Adipose tissue (tissue), 3 donors: Measurements from ENCODE around the gene STX8. TPM values are rescaled to one million over a fixed set of nuclear protein-coding genes. Genes with fewer than 3 reads are reported as not detected.

ENCODE experiments used
- H3K27ac ChIP-seq: one replicate; pipeline ENCODE4 v1.5.1; 2013; ENCODE audit warnings: low read depth, low read length
- WGBS, 3 donors: extraction: QIAGEN DNeasy Blood & Tissue Kit; methylation state at CpG; one replicate each; pipeline ENCODE4 v1.1.7; 2013; 5-methylcytosine and 5-hydroxymethylcytosine counted together
- polyA plus RNA-seq, 3 donors: library from polyadenylated mRNA; stranded (reverse); fragments of 200-250 nt; gene quantifications; one replicate each; pipeline ENCODE4 v1.2.3, GENCODE V29; 2013
- donor health status: healthy with polysubstance abuse.
- donor health status: Bipolar disorder and iron deficiency.
- donor health status: healthy.

Gene STX8
- polyA plus RNA-seq, 3 donors = 36.7 to 78.7 (median 55.6) TPM

GRCh38 chr17:9298776-9299295 is 276.8 kb downstream of the STX8 start:
- WGBS, 3 donors = 69 to 91% (median 86%) methylated on average over 5 of the region's 5 CpGs
- no peak overlapping the region for H3K27ac ChIP-seq

DNA sequence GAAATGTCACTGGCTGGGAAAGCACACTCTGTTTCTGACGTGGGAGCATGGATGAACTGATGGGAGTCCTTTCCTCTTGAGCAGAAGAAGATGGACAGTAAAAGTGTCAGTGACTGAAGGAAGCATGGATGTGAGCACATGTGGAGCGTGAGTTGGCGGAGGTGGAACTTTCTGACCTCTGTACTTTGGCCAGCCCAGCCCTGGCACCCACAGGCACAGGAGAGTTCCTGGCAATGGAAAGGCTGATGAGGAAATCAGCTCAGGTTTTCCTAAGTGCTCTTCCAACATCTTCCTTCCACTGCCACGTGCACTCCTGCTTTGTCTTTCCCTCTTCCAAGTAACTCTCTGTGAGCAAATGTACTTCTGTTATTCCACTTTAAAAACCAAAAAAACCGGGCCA is 277.5 kb downstream of the STX8 start:
- H3K27ac ChIP-seq = no peak overlapping the region
- WGBS, 3 donors = 68 to 84% (median 81%) methylated on average over 5 of the region's 5 CpGs

DNA sequence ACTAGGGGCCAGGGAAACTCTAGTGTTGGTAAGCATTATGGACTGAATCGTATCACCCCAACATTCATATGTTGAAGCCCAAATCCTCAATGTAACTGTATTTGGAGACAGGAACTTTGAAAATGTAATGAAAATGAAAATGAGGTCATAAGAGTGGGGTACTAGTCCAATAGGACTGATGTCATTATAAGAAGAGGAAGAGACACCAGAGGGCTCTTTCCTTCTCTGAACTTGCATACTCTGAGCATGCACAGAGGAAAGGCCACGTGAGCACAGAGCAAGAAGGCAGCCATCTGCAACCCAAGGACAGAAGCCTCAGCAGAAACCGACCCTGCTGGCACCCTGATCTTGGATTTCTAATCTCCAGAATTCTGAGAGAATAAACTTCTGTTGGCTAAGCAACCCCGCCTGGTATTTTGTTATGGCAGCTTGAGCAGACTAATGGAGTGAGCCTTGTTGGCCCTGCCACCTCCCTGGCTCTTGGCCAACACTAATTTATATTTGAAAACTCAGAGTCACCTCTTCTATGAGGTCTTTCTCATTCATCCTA is 280.9 kb downstream of the STX8 start:
- H3K27ac ChIP-seq = no peak overlapping the region
- 56 to 88% (median 88%) methylated on average over 4 of the region's 4 CpGs for WGBS, 3 donors

GRCh38 chr17:9292561-9292941 is 283.1 kb downstream of the STX8 start:
- WGBS, 3 donors = 61 to 95% (median 66%) methylated on average over 2 of the region's 2 CpGs
- no peak overlapping the region for H3K27ac ChIP-seq

GRCh38 chr17:9291912-9292560 is 283.6 kb downstream of the STX8 start:
- H3K27ac ChIP-seq = no peak overlapping the region
- 40 to 56% (median 53%) methylated on average over 8 of the region's 8 CpGs for WGBS, 3 donors

DNA sequence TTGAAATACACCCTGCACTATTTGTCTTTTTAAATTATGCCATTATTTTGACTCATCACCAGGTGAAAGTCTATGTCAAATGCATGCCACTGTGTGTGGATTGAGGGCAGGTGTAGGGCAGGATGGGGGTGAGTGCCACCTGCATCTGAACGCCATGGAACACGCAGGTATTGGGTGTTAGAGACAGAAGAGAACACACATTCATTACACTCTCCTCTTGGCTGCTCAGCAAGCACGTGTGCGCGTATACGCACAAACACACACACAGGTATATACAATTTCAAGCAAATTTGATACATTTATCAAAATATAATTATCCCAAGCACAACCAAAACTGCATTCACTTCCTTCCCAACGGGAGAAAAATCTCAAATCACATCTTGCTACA is 285.4 kb downstream of the STX8 start:
- whole genome bisulfite sequencing, 3 donors = 74 to 90% (median 89%) methylated on average over 7 of the region's 7 CpGs

DNA sequence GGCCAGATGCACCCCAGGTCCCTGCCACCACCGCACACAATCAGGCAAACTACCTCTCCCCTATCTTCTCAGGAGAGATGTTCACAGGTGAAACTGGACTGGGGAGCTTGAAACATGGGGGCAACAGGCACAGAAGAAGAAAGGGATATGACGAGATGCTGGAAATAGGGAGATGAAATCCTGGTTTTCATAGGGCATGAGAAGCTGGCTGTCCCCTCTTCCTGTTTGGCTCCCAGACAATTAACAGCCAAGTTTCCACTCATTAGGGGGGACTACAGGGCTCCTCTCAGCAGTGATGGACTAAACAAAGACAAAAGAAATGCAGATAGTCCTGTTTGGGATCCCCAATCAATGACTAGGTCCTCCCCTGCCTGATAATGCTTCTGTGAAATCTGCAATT is 288.3 kb downstream of the STX8 start:
- H3K27ac ChIP-seq = no peak overlapping the region
- WGBS, 3 donors = 93 to 96% (median 94%) methylated on average over 2 of the region's 2 CpGs

More for the DNA sequence above, 285.4 kb downstream of the STX8 start:
- H3K27ac ChIP-seq = no peak overlapping the region

- WGBS, 3 donors = 66 to 83% (median 68%) methylated on average over 7 of the region's 7 CpGs
- H3K27ac ChIP-seq = no peak overlapping the region
These were observed 289.2 kb downstream of the STX8 start for GRCh38 chr17:9286434-9286833.

DNA sequence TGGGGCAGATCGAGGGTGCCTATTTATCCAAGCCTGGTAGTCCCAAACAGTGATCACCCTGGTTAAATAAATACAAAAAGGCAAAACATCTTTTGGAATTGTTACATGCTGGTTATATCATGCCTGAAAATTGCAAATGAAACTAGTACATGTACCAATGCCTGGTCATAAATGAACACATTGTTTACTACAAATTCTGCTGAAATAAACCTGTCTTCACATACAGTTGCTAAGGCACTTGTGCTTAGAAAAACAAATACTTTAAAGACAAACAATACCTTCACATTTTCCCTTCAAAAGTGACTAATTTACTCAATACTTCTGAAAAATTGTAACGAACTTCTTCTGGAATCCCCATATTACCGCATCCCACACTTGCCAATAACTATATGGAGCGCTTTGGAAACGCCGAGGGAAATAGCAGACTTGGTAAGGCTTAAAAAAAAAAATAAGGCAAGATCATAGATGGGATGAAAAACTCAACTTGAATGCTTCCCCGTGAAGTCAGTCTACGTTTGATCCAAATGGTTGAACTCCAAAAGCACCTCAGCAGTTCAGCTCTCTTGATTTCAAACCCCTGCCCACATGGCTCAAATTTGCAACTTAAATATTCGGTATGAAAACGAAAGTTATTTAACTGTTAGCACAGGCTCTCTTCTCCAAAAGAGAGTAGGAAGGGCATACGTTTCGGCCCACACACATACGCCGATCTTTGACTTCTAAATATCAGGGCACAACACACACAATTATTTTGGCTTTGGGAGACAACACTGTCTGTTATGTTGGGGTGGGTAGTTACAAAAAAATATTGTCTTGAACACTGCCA is 289.8 kb downstream of the STX8 start:
- H3K27ac ChIP-seq = no peak overlapping the region
- WGBS, 3 donors = 82 to 89% (median 85%) methylated on average over 14 of the region's 14 CpGs

DNA sequence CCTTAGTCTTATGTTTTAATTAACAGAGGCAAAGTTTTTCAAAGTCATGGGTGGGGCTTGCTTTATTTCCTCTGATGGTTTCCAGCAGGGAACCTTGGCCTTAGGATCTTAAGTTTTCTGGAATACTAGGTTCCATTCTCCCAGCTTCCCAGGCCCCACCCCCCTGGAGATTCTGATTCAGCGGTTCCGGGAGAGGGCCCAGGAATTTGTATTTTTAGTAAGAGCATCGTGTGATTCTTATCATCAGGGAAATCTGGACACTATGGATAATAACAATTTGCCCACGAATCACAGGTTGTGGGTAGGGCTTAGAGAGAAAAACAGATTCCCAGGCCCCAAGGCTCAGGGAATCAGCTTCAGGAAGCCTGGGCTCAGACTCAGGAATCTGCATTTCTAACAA is 290.7 kb downstream of the STX8 start:
- no peak overlapping the region for H3K27ac ChIP-seq
- 58 to 80% (median 61%) methylated on average over 4 of the region's 4 CpGs for WGBS, 3 donors

DNA sequence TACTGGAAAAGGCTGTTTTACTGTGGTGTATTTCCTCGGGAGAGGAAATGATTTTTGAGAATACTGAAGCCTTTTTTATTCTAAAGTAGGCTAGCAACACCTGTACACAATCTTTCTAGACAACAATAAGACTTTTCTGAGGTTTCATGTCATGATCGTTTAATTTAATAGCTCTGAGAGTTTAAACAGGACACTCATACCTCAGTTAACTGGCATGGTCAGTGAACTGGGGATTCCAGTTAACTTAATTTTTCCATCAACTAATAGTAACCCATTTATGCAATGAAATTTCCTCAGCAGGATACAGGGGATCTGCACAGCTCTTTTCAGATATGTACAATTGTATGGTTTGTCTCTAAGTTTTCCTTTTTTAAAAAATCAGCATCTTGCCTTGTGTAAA is 291.7 kb downstream of the STX8 start:
- 67 to 79% (median 78%) methylated on average over 2 of the region's 2 CpGs for WGBS, 3 donors
- H3K27ac ChIP-seq = no peak overlapping the region

- H3K27ac ChIP-seq = no peak overlapping the region
- WGBS, 3 donors = 96 to 98% (median 96%) methylated on average over 8 of the region's 8 CpGs
These were observed 295.7 kb downstream of the STX8 start for GRCh38 chr17:9279893-9280292.

DNA sequence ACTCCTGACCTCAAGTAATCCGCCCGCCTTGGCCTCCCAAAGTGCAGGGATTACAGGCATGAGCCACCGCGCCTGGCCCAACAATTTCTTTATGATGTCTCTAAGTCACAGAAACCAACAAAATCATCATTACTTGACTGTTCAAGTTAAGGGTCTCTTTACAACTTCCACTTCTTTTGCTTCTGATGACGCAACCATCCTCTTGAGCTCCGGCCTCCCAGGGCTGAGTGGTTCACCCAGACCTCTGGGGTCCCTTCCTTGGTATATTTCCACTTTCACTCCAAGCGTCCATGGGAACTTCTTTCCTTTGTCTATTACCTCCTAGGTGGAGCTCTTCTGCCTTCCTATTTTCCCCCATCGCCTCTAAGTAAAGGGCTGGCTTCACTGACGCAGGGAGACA is 300.6 kb downstream of the STX8 start:
- no peak overlapping the region for H3K27ac ChIP-seq
- WGBS, 3 donors = 89 to 99% (median 92%) methylated on average over 8 to 9 of the region's 9 CpGs

DNA sequence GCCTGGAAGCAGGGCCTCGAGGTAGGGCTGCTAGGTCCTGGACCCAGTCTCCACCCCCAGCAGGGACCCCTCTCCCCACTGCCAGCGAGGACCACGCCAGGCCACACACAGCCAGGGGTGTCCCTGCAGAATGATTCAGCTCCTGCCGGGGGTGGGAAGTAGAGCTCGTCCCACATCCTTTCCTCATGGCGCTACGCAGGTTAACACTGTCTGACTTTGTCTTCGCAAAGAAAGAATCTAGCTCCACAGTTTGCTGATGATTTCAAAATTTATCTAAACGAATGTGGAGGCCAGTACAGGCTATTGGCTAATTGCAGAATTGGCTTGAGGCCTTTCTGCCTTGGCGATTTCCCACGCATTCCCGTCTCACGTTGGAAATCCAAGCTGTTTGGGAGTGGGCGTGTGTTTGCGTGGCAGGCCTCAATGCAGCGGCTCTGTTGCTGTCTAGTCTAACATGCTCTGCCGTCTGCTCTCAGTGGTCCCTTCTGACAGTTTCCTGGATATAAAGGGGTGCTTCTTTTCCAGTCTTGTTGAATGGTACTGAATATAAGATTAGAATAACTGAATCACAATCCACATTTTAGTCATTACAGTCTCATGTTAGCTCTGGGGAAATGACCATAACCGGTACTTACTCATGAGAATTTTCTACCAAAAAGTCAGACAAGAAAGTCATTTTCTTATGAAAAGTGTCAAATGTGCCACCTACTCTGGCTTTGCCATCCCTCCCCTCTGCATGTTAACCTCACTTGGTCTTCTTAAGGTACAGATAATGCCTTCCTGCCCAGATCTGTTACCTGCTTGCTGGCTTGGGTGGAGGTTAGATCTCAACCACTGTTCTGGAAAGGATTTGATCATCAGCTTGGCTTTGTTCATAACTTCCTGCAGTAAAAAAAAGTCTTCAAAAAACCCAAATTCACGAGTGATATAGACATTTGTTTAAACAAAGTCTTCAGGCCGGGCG is 301.9 kb downstream of the STX8 start:
- WGBS, 3 donors = 62 to 79% (median 68%) methylated on average over 21 of the region's 21 CpGs
- no peak overlapping the region for H3K27ac ChIP-seq

DNA sequence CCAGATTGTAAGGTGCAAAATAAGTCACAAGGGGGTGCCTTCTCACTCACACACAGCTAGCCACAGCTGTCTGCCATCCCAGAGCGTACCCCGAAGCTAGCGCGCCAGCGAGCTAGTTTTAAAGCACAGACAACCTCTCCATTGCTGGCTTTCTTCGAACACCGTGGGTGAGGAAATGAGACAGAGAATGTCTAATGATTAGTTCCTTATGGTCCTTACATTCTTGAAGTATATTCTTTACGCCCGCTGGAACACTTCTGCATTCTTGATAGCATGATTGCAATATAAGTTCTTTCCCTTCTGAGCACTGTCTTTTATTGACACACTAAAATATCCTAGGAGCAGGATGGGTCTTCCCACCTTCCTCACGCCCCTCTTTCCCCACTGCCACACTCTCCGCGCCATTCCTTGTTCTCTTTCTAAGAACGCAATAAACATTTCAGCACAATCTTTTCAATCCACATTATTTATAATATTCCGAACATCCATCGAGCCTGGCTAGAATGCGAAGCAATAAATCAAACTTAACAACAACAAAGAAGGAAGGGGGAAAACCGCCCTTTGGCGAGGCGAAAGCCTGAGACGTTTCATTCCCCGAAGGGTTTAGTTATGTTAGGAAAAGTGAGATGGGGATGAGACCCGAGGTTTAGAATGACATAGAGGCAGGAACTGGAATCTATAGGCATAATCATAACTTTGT is 303.0 kb downstream of the STX8 start:
- H3K27ac ChIP-seq = no peak overlapping the region
- 81 to 87% (median 84%) methylated on average over 22 of the region's 22 CpGs for WGBS, 3 donors

DNA sequence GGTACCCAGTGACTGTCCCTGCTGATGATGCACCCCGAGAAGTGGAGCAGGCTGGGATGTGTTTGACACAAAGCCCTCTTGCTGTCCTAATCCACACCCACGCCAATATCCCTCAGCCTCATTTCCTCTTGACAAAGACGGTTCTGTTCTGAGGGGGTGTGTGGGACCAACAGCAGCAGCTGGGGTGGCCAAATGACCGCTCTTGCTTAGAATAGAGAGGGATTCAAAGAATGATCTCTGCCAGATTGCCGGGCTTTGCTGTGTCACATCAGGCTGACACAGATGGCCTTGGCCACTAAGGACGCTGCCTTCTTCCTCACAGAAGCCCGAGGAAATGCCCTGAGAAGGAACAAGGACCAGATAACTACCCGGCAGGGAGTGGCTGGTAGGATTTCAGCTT is 303.6 kb downstream of the STX8 start:
- 79 to 84% (median 81%) methylated on average over 8 of the region's 8 CpGs for WGBS, 3 donors
- no peak overlapping the region for H3K27ac ChIP-seq

DNA sequence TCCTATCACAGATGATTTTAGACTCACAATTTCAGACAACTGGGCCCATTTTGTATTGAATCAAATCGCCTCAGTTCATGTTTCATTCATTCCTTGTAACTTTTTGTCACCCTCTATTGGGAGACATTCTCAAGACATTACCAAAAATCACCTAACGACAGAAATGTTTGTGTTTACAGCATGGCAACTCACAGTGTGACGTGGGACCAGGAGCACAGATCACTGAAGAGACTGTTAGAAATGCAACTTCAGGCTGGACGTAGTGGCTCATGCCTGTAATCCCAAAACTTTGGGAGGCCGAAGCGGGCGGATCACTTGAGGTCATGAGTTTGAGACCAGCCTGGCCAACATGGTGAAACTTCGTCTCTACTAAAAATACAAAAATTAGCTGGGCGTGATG is 304.7 kb downstream of the STX8 start:
- H3K27ac ChIP-seq = no peak overlapping the region
- WGBS, 3 donors = 87 to 98% (median 93%) methylated on average over 9 of the region's 9 CpGs
